GM21576 (cell line): ENCODE data around the gene ABCA3.
"Not testable (repeated sequence)": the region's sequence is repeated elsewhere in the genome, so short reads cannot be mapped to it uniquely, and the experiment has no call there.

Source experiments
- ATAC-seq: cut with Tn5 transposase; IDR thresholded peaks from one replicate; pipeline ENCODE4 v1.9.1; 2021; ENCODE audit warnings: mild to moderate bottlenecking, moderate library complexity; ENCODE audit not compliant: unreplicated experiment

The ABCA3 gene

DNA sequence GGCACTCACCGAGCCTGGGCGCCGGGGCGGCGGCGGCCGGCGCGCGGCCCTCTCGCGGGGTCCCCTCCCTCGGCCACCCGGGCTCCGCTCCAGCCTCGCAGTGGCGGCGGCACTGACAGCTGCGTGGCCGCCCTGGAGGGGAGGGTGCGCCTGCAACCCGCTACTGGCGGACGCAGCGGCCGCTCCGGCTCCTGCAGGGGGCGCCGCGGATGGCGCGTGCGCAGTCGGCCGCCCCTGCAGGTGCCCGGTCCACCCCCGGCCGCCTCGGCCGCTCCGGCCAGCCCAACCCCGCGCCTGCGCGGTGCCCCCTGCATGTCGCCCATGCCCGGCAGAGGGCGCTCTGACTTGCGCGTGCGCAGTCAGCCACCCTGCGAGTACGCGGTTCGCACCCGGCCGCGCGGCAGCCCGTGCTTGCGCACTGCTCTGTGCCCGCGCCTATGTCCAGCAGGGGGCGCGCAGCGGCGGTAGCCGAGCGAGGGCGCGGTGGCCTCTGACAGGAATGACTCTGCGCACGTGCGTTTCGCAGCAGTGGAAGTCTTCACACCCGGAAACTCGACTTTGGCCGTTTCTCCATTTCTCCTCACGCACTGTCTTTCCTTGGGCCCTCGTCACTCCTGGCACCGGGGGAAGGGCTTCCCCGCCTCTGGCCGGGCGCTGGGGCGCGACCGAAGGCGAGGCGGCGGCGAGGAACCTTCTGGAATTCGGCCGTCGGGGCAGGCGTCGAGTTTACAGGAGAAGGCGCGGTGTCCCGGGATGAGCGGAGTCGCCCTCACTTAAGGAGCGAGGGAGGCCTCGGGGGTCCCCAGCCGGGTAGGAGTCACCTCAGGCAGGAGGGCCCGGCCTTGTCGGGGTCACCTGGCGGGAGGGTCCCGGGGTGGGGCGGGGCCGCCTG lies at the start of gene ABCA3:
TSS of gene ABCA3 (minus strand) at position 165 of the 892 bp plus-strand sequence. CDS start 14,262 bp downstream, outside the sequence.
- peak; percentile 66 for ATAC-seq

- no peak for ATAC-seq
These were observed 48.4 kb upstream of the ABCA3 start for GRCh38 chr16:2388875-2389433.

- no peak for ATAC-seq
These were observed 47.8 kb upstream of the ABCA3 start for GRCh38 chr16:2388139-2388874.

DNA sequence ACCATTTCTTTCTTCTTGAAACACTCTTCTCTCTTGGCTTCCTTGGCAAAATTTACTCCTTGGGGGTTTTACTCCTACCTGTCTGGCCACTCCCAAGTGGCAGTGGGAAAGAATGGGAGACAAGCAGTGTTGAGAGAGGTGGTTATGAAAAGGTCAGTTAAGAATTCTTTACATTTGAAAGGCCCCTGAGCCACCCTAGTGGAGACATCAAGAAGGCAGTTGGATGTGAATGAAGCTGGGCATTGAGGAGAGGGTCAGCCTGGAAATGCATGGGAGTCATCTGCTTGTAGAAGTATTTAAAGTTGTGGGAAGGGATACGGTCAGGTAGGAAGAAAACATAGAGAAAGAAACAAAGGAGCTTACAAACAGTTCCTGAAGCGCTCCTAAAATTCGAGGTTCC lies 46.5 kb upstream of the ABCA3 start:
- ATAC-seq: no peak

DNA sequence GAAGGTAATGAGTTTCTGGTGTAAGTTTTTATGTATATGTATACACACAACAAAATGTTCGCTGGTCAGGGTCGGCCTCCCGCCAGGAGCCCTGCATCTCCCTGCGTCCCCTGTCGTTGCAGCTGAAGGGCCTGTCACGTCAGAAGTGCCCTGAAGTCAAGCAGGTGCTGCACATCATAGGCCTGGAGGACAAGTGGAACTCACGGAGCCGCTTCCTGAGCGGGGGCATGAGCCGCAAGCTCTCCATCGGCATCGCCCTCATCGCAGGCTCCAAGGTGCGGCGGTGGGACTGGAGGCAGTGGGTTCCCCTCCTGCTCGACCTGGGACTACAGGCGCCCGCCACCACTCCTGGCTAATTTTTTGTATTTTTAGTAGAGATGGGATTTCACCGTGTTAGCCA lies 45.5 kb upstream of the ABCA3 start:
- ATAC-seq: not testable (repeated sequence)

DNA sequence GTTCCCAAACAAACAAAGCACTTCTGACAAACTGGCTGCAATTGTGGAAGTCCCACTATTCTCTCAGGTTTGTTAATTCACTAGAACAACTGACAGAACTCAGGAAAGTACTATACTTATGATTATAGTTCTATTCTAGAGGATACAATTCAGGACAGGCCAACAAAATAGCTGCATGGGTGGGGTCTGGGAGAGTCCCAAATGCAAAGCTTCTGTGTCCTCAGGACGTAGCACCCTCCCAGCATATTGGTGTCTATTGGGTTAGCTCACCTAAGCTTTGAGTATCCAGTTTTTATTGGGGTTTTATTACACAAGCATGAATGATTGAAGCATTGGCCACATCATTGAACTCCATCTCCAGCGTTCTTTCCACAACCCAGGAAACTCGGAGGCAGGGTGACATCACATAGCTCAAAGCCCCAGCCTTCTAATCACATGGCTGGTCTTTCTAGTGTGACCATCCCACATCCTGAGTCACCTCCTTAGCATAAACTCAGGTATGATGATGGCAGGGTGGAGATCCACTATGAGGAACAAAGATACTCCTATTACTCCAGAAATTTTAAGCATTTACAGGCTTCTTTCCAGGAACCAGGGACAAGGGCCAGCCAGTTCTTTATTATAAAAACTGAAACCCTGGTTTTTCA lies 44.8 kb upstream of the ABCA3 start:
- ATAC-seq: no peak

GRCh38 chr16:2384426-2384825 lies 43.9 kb upstream of the ABCA3 start:
- ATAC-seq: no peak

GRCh38 chr16:2383501-2383900 lies 43.0 kb upstream of the ABCA3 start:
- no peak for ATAC-seq

DNA sequence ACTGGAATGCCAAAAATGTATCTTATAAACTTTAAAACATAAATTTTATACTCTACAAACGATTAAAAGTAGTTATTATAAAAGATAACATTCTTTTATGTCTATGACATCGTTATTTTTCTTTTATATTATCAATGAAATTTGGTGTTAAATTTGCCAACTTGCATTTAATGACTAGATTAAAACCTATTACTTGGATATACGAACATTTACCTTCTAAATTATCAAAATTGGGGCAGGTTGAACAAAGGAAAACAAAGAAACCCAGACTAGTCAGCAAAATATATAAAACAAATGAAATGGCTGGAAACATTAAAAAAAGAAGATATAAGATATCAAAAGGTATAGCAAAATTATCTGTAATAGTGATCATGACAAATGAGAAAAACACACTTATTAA lies 34.1 kb upstream of the ABCA3 start:
- no peak for ATAC-seq

GRCh38 chr16:2373176-2373575 lies 32.6 kb upstream of the ABCA3 start:
- ATAC-seq: no peak

DNA sequence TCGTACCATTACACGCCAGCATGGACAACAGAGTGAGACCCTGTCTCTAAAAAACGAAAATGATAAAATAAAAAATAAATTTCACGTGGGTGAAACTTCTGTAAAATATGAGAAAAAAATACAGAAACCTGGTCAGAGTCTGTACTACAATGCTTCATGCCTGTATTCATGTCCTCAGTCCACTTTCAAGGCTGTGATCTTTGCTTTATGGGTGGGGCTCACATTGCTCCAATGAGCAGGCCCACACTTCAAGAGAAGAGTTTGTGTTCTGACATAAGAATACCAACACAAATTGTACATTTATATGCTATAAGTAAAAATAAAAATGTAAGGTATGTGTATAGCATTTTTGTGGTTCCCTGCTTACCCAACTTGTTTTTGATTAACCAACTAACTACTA lies 32.2 kb upstream of the ABCA3 start:
- no peak for ATAC-seq

GRCh38 chr16:2371421-2371820 lies 30.9 kb upstream of the ABCA3 start:
- ATAC-seq: no peak

- ATAC-seq: no peak
These were observed 30.2 kb upstream of the ABCA3 start for GRCh38 chr16:2370721-2371120.

DNA sequence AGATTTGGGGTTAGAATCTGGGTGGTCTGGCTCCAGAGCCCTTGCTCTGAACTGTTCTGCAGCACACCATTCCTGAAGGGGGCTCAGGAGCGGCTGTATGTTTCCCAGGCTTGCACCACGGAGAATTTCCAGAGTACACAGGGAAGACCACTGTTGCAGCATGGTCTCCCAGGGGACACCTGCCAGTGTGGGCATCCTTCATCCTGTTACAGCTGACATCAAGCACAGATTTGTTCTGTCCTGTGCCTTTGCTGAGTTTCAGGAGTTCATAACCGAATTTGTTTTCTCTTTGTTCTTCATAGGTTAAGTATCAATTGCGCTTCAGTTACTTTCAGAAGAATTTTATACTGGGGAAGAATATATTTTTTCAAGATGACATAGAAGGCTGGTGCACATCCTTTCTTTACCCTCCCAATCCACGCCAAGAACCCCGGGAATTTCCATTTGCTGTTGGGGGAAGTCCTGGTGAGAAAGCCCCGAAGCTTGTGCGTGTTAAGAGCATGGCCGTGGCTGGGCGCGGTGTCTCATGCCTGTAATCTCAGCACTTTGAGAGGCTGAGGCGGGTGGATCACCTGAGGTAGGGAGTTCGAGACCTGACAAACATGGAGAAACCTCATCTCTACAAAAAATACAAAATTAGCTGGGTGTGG lies 26.3 kb upstream of the ABCA3 start:
- ATAC-seq: no peak

DNA sequence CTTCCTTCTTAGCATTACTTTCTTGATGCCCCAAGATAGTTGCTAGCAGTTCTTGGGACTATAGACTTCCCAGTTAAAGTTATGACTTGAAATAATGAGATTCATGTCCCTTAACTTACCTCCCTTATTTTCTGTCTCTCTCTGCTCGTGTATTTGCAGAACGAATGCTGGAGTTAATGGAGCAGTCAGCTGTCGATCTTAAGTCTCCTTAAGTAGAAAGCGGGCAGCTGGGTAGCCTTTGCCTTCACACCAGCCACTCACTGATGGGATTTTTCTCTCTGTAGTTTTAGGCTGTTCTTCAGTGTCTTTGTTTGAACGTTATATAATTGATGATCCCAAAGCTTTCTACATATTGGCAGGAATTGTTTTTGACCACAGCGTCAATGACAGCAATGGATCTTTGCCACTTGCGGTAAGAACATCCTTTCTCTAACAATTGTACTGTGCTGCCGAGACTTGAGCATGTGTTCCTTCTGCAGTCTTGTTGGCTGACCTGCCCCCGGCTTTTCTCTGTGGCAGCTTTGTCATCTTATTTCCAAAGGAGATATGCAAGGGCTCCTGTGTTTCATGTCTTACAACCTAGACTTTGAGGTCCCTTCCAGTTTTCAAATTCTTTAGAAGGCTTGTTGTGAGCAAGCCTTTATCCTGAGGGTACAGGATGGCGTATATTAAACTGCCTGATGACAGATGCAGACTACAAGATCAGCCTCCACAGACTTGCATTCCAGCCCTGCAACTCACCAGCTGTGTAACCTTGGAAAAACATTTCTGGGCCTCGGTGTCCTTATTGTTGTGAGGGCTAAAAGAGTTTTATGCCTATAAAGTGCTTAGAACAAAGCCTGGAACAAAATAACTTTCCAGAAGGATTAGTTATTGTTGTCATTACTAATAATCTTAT lies 25.1 kb upstream of the ABCA3 start:
- ATAC-seq: no peak

DNA sequence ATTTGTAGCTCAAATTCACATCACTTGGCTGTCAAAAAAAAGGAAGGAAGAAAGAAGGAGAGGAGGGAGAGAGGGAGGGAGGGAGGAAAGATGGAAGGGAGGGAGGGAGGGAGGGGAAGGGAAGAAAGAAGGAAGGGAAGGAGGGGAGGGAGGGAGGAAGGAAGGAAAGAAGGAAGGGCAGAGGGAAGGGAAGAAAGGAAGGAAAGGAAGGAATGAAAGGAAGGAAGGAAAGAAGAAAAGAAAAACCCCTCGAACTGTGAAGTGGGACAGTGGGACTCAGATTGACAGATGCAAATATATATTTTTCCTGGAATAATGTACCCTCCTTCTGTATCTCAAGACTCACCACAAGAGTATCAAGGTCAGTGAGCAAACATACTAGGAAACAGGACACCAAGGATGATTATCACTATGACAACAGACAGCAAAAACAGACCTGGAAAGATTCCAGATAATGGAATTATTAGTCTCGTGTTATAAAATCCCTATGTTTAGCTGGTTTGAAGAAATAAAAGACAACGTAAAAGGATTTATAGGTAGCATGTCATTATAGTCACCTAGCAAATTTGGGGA lies 24.2 kb upstream of the ABCA3 start:
- ATAC-seq: no peak

DNA sequence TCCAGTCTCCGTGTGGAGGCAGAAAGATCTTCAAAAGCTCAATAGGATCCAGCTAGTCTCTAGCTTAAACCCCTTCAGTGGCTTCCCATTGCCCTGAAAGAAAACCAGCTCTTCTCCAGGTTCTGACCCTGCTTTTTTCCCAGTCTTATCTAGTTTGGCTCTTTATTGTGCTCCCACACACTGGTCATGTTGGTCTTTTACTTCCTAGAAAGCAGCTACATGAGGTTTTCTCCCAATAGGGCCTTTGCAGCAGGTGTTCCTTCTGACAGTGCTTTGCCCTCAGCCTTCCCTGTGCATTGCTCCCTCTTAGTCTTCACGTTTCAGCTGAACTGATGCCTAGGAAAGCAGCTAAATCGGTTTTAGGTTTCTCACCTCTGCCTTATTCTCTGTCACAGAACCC lies 21.7 kb upstream of the ABCA3 start:
- no peak for ATAC-seq

DNA sequence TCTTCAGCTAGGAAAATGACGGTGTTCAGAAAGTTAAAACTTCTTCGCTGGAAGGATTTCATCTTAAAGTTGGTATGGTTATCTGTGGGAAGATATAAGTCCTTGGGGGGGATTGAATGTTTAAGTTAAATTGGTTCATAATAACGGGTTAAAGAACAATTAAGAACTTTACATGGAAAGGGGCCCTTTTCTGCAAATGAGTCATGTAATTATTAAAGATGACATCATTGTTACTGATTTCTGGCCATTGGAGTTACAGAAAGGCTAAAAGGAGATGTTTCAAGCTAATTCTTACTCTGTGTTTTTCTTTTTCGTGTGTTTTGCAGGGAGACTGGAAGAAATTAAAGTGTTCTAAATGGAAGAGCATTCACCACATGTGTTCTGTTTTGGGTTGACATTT lies 20.6 kb upstream of the ABCA3 start:
- ATAC-seq: no peak

- no peak for ATAC-seq
These were observed 19.4 kb upstream of the ABCA3 start for GRCh38 chr16:2359919-2360318.
